ENCODE data around the gene ADAMTS16. TPM values are rescaled to one million over a fixed set of nuclear protein-coding genes. Genes with fewer than 3 reads are reported as not detected.

Gene ADAMTS16
- total RNA-seq = 5.7 TPM

GRCh38 chr5:5139777-5140478 is at the start of gene ADAMTS16:
TSS of gene ADAMTS16 (plus strand) at chr5:5140330. CDS start at chr5:5140468, 138 bp downstream.
- Histone ChIP-seq H3K4me1 (ENCODE audit: control insufficient read depth in 3 of 3, insufficient read depth in 3 of 3, low read length in 3 of 3) (peaks cover 6 to 17% (median 13%) of the 10 kb centered on the region in 3 donors), H3K27me3 (ENCODE audit: control insufficient read depth in 3 of 3, insufficient read depth in 3 of 3, low read length in 3 of 3) (peaks cover 18 to 23% (median 20%) of the 10 kb centered on the region in 3 donors), H3K27ac (ENCODE audit: low read depth, low read length) (no peak within 1 kb of the TSS), H3K9ac (ENCODE audit: low read depth in 1 of 3, low read length in 3 of 3) (no peak within 1 kb of the TSS), H3K9me3 (ENCODE audit: control insufficient read depth in 3 of 3, low read length in 3 of 3) (no peaks in the 10 kb centered on the region), H3K4me3 (ENCODE audit: low read length in 3 of 3) (peak within 1 kb of the TSS; percentile 30 to 59 (median 49)), H3K36me3 (ENCODE audit: control insufficient read depth in 3 of 3, insufficient read depth in 3 of 3, low read length in 3 of 3) (no peaks in the 10 kb centered on the region)

- H3K27ac ChIP-seq (ENCODE audit: low read depth, low read length) = no peak overlapping the region
- H3K9me3 ChIP-seq (ENCODE audit: control insufficient read depth in 3 of 3, low read length in 3 of 3) = no peaks in the 10 kb centered on the region
- no peak overlapping the region for H3K4me3 ChIP-seq (ENCODE audit: low read length in 3 of 3)
- no peaks in the 10 kb centered on the region for H3K4me1 ChIP-seq (ENCODE audit: control insufficient read depth in 3 of 3, insufficient read depth in 3 of 3, low read length in 3 of 3)
- no peaks in the 10 kb centered on the region for H3K27me3 ChIP-seq (ENCODE audit: control insufficient read depth in 3 of 3, insufficient read depth in 3 of 3, low read length in 3 of 3)
- no peak overlapping the region for H3K9ac ChIP-seq (ENCODE audit: low read depth in 1 of 3, low read length in 3 of 3)
- H3K36me3 ChIP-seq (ENCODE audit: control insufficient read depth in 3 of 3, insufficient read depth in 3 of 3, low read length in 3 of 3) = no peaks in the 10 kb centered on the region
These were observed 48.0 kb upstream of the ADAMTS16 start for GRCh38 chr5:5092149-5092548.

- Histone ChIP-seq H3K27ac (ENCODE audit: low read depth, low read length) (no peak overlapping the region), H3K9ac (ENCODE audit: low read depth in 1 of 3, low read length in 3 of 3) (no peak overlapping the region), H3K9me3 (ENCODE audit: control insufficient read depth in 3 of 3, low read length in 3 of 3) (peaks cover 0 to 2% (median 0%) of the 10 kb centered on the region in 3 donors), H3K4me1 (ENCODE audit: control insufficient read depth in 3 of 3, insufficient read depth in 3 of 3, low read length in 3 of 3) (no peaks in the 10 kb centered on the region), H3K36me3 (ENCODE audit: control insufficient read depth in 3 of 3, insufficient read depth in 3 of 3, low read length in 3 of 3) (no peaks in the 10 kb centered on the region), H3K4me3 (ENCODE audit: low read length in 3 of 3) (no peak overlapping the region), H3K27me3 (ENCODE audit: control insufficient read depth in 3 of 3, insufficient read depth in 3 of 3, low read length in 3 of 3) (no peaks in the 10 kb centered on the region)
These were observed 39.5 kb upstream of the ADAMTS16 start for GRCh38 chr5:5100635-5101034.

- H3K27ac ChIP-seq (ENCODE audit: low read depth, low read length) = no peak overlapping the region
These were observed 38.5 kb upstream of the ADAMTS16 start for GRCh38 chr5:5101676-5102075.

GRCh38 chr5:5103245-5103644 is 36.9 kb upstream of the ADAMTS16 start:
- H3K36me3 ChIP-seq (ENCODE audit: control insufficient read depth in 3 of 3, insufficient read depth in 3 of 3, low read length in 3 of 3) = no peaks in the 10 kb centered on the region
- H3K27ac ChIP-seq (ENCODE audit: low read depth, low read length) = no peak overlapping the region
- H3K9ac ChIP-seq (ENCODE audit: low read depth in 1 of 3, low read length in 3 of 3) = no peak overlapping the region
- H3K27me3 ChIP-seq (ENCODE audit: control insufficient read depth in 3 of 3, insufficient read depth in 3 of 3, low read length in 3 of 3) = no peaks in the 10 kb centered on the region
- H3K4me3 ChIP-seq (ENCODE audit: low read length in 3 of 3) = no peak overlapping the region
- H3K4me1 ChIP-seq (ENCODE audit: control insufficient read depth in 3 of 3, insufficient read depth in 3 of 3, low read length in 3 of 3) = no peaks in the 10 kb centered on the region
- H3K9me3 ChIP-seq (ENCODE audit: control insufficient read depth in 3 of 3, low read length in 3 of 3) = peaks cover 0 to 2% (median 0%) of the 10 kb centered on the region in 3 donors

More at GRCh38 chr5:5101676-5102075, 38.5 kb upstream of the ADAMTS16 start:
- Histone ChIP-seq H3K4me1 (ENCODE audit: control insufficient read depth in 3 of 3, insufficient read depth in 3 of 3, low read length in 3 of 3) (no peaks in the 10 kb centered on the region), H3K9me3 (ENCODE audit: control insufficient read depth in 3 of 3, low read length in 3 of 3) (peaks cover 0 to 2% (median 0%) of the 10 kb centered on the region in 3 donors), H3K4me3 (ENCODE audit: low read length in 3 of 3) (no peak overlapping the region), H3K27me3 (ENCODE audit: control insufficient read depth in 3 of 3, insufficient read depth in 3 of 3, low read length in 3 of 3) (no peaks in the 10 kb centered on the region), H3K9ac (ENCODE audit: low read depth in 1 of 3, low read length in 3 of 3) (no peak overlapping the region), H3K36me3 (ENCODE audit: control insufficient read depth in 3 of 3, insufficient read depth in 3 of 3, low read length in 3 of 3) (no peaks in the 10 kb centered on the region)

- Histone ChIP-seq H3K27me3 (ENCODE audit: control insufficient read depth in 3 of 3, insufficient read depth in 3 of 3, low read length in 3 of 3) (no peaks in the 10 kb centered on the region), H3K27ac (ENCODE audit: low read depth, low read length) (no peak overlapping the region), H3K9ac (ENCODE audit: low read depth in 1 of 3, low read length in 3 of 3) (no peak overlapping the region), H3K4me1 (ENCODE audit: control insufficient read depth in 3 of 3, insufficient read depth in 3 of 3, low read length in 3 of 3) (no peaks in the 10 kb centered on the region), H3K36me3 (ENCODE audit: control insufficient read depth in 3 of 3, insufficient read depth in 3 of 3, low read length in 3 of 3) (no peaks in the 10 kb centered on the region), H3K9me3 (ENCODE audit: control insufficient read depth in 3 of 3, low read length in 3 of 3) (no peaks in the 10 kb centered on the region), H3K4me3 (ENCODE audit: low read length in 3 of 3) (no peak overlapping the region)
These were observed 35.6 kb upstream of the ADAMTS16 start for GRCh38 chr5:5104550-5104949.

- Histone ChIP-seq H3K27ac (ENCODE audit: low read depth, low read length) (no peak overlapping the region), H3K27me3 (ENCODE audit: control insufficient read depth in 3 of 3, insufficient read depth in 3 of 3, low read length in 3 of 3) (no peaks in the 10 kb centered on the region), H3K4me3 (ENCODE audit: low read length in 3 of 3) (no peak overlapping the region), H3K9ac (ENCODE audit: low read depth in 1 of 3, low read length in 3 of 3) (no peak overlapping the region), H3K4me1 (ENCODE audit: control insufficient read depth in 3 of 3, insufficient read depth in 3 of 3, low read length in 3 of 3) (no peaks in the 10 kb centered on the region), H3K9me3 (ENCODE audit: control insufficient read depth in 3 of 3, low read length in 3 of 3) (no peaks in the 10 kb centered on the region), H3K36me3 (ENCODE audit: control insufficient read depth in 3 of 3, insufficient read depth in 3 of 3, low read length in 3 of 3) (no peaks in the 10 kb centered on the region)
These were observed 34.6 kb upstream of the ADAMTS16 start for GRCh38 chr5:5105531-5105930.

GRCh38 chr5:5116956-5117355 is 23.2 kb upstream of the ADAMTS16 start:
- peaks cover 0 to 5% (median 0%) of the 10 kb centered on the region in 3 donors for H3K9me3 ChIP-seq (ENCODE audit: control insufficient read depth in 3 of 3, low read length in 3 of 3)
- H3K9ac ChIP-seq (ENCODE audit: low read depth in 1 of 3, low read length in 3 of 3) = no peak overlapping the region
- H3K4me3 ChIP-seq (ENCODE audit: low read length in 3 of 3) = no peak overlapping the region
- H3K27me3 ChIP-seq (ENCODE audit: control insufficient read depth in 3 of 3, insufficient read depth in 3 of 3, low read length in 3 of 3) = peaks cover 0 to 3% (median 0%) of the 10 kb centered on the region in 3 donors
- H3K27ac ChIP-seq (ENCODE audit: low read depth, low read length) = no peak overlapping the region
- H3K4me1 ChIP-seq (ENCODE audit: control insufficient read depth in 3 of 3, insufficient read depth in 3 of 3, low read length in 3 of 3) = no peaks in the 10 kb centered on the region
- H3K36me3 ChIP-seq (ENCODE audit: control insufficient read depth in 3 of 3, insufficient read depth in 3 of 3, low read length in 3 of 3) = no peaks in the 10 kb centered on the region

GRCh38 chr5:5122776-5123175 is 17.4 kb upstream of the ADAMTS16 start:
- Histone ChIP-seq H3K36me3 (ENCODE audit: control insufficient read depth in 3 of 3, insufficient read depth in 3 of 3, low read length in 3 of 3) (no peaks in the 10 kb centered on the region), H3K4me3 (ENCODE audit: low read length in 3 of 3) (no peak overlapping the region), H3K27ac (ENCODE audit: low read depth, low read length) (no peak overlapping the region), H3K9me3 (ENCODE audit: control insufficient read depth in 3 of 3, low read length in 3 of 3) (peaks cover 0 to 3% (median 0%) of the 10 kb centered on the region in 3 donors), H3K9ac (ENCODE audit: low read depth in 1 of 3, low read length in 3 of 3) (no peak overlapping the region), H3K27me3 (ENCODE audit: control insufficient read depth in 3 of 3, insufficient read depth in 3 of 3, low read length in 3 of 3) (peaks cover 0 to 3% (median 0%) of the 10 kb centered on the region in 3 donors), H3K4me1 (ENCODE audit: control insufficient read depth in 3 of 3, insufficient read depth in 3 of 3, low read length in 3 of 3) (no peaks in the 10 kb centered on the region)

- Histone ChIP-seq H3K4me1 (ENCODE audit: control insufficient read depth in 3 of 3, insufficient read depth in 3 of 3, low read length in 3 of 3) (no peaks in the 10 kb centered on the region), H3K36me3 (ENCODE audit: control insufficient read depth in 3 of 3, insufficient read depth in 3 of 3, low read length in 3 of 3) (no peaks in the 10 kb centered on the region), H3K27ac (ENCODE audit: low read depth, low read length) (no peak overlapping the region), H3K4me3 (ENCODE audit: low read length in 3 of 3) (no peak overlapping the region), H3K9ac (ENCODE audit: low read depth in 1 of 3, low read length in 3 of 3) (no peak overlapping the region), H3K9me3 (ENCODE audit: control insufficient read depth in 3 of 3, low read length in 3 of 3) (no peaks in the 10 kb centered on the region), H3K27me3 (ENCODE audit: control insufficient read depth in 3 of 3, insufficient read depth in 3 of 3, low read length in 3 of 3) (peaks cover 0 to 3% (median 0%) of the 10 kb centered on the region in 3 donors)
These were observed 15.9 kb upstream of the ADAMTS16 start for GRCh38 chr5:5124231-5124630.

Data from skeletal muscle tissue (tissue), 4 donors.